GM18502 (cell line): Measurements from ENCODE around the gene CALM3.
A peak's percentile ranks its signal among the peaks of the same experiment; 100 is the strongest.

Source experiments
- ATAC-seq: cut with Tn5 transposase; IDR thresholded peaks from one replicate; pipeline ENCODE4 v1.9.1; 2021; ENCODE audit warnings: mild to moderate bottlenecking; ENCODE audit not compliant: unreplicated experiment, poor library complexity

The CALM3 gene

GRCh38 chr19:46634045-46634655 is 33.0 kb downstream of the CALM3 start:
- peak; percentile 41 for ATAC-seq

GRCh38 chr19:46634656-46635218 is 33.6 kb downstream of the CALM3 start:
- ATAC-seq = no peak

DNA sequence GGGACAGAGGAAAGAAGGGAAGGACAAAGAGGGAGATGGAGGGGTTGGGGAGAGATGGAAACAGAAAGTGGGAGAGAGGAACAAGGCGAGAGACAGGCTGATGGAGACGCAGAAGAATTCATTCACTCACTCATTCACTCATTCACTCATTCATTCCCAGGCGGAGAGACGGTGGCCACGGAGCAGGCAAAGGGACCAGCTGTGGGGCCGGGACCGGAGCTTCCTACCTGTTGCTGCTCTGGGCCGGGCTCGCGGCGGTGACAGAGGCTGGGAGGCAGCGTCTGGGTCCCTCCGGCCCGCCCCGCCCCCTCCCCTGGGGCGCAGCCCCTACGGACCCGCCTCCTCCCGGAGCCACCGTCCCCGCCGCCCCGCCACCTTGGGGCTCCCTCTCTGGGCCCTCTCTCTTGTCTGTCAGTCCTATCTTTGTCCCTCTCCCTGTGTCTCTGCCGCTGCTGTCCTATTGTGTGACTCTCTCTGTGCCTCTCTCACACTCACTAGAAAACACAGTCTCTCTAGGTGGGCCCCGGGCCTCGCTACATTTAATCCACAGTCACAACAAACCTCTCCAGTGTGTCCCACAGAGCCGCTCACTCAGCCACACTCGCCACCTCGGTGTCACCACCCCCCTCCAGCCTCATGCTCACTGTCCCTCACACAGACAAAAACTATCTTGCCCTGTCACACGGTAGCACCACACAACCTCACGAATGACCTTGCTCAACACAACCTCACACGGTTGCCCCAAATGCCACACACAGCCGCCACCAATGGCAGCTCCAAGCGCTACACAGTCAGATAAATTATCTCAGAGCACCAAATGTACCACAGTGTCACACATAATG is 35.0 kb downstream of the CALM3 start, which contains the start of gene GNG8:
Gene GNG8 (minus strand): TSS at position 283 of the 842 bp plus-strand sequence. CDS start 1,520 bp downstream, outside the sequence.
- ATAC-seq = no peak

GRCh38 chr19:46637224-46637623 is 36.1 kb downstream of the CALM3 start:
- ATAC-seq = no peak

DNA sequence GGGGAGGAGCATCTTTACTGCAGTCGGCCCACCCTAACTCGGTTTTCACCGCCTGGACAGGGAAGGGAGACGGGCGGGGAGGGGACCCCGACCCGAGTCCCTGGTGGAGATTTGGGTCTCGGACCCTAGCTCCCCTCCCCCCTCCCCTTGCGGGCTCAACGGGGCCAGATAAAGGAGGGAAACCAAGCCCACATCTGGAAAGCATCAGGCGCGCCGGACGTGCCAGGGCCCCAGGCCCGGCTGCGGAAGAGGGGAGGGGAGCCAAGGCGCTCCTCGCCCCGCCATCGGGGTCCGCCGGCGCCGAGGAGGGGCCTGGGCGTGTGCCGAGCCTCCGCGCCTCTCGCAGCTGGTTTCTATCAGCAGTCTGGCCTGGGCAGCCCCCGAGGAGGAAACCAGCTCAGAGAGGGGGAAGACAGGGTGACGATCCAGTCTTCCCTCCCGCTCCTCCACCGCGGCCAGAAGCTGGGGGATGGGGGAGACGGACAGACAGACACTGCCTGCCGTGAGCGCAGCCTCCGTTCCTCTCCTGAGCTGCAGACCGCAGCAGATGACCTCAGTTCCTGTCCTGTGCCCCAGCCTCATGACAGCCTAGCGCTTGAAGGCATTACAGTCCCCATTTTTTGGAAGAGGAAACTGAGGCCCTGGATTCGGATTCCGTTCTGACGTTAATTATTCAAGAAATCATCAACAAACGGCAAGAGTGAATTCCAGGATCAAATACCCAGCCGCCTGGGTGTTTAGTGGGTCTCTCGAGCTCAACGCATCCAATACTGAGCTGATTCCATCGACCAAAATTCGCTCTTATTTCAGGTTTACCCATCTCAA is 38.4 kb downstream of the CALM3 start:
- no peak for ATAC-seq

- ATAC-seq = no peak
Measured at GRCh38 chr19:46640656-46641055, 39.5 kb downstream of the CALM3 start.

DNA sequence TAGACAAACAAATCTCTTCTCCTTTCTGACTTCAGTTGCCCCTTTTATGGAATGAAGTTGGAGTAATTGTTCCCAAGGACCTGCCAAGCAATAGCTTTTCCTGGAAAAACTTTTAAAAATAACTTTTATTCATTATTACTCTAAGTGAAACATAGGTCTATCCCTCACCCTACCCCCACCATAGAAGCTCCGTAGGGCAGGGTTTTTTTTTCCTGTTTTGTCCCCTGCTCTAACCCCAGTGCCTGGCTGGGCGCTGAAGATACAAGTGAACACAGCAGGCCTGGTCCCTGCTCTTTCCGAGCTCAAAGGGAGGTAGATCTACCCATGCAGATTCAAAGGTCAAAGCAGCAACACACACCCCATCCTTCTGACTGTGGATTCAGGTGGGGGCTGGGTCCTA is 43.6 kb downstream of the CALM3 start:
- ATAC-seq = no peak

GRCh38 chr19:46646402-46646801 is 45.3 kb downstream of the CALM3 start:
- no peak for ATAC-seq

DNA sequence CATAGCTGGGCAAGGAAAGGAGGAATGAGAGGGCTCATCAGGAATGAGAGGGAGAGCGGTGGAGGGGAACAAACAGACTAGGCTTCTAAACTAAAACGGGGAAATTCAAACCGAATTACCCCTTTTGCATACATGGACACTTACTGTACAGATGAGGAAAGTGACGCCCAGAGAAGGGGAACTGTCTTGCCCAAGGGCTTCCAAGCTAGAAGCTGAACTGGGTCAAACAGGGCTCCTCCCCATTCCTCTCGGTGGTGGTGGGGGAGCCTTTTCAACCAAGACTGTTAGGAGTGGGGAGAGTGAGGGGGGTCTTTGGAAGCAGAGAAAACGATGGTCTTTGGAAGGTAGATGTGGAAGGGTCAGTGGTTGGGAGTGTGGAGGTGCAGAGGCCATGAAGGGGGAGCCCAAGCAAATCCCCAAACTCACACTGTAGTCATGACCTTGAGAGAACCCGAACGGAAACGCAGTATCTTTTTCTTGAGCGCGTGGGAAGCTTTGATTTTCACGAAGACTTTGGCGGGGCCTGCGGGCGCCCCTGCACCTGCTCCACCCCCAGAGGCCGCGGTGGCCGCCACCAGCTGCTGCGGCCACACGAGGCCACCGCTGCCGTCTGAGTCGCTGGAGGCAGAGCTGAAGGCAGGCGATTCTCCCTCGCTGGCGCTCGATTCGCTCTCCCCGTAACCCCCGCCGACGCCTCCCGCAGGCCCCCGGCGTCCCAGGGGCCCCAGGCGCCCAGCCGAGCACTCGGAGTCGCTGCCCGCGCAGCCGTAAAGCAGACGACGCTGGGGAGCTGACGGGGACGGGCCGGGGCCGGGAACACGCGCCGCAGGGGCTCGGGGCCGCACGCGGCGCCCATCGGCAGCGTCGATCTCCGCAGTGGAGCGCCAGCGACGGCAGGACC is 47.2 kb downstream of the CALM3 start:
- no peak for ATAC-seq

DNA sequence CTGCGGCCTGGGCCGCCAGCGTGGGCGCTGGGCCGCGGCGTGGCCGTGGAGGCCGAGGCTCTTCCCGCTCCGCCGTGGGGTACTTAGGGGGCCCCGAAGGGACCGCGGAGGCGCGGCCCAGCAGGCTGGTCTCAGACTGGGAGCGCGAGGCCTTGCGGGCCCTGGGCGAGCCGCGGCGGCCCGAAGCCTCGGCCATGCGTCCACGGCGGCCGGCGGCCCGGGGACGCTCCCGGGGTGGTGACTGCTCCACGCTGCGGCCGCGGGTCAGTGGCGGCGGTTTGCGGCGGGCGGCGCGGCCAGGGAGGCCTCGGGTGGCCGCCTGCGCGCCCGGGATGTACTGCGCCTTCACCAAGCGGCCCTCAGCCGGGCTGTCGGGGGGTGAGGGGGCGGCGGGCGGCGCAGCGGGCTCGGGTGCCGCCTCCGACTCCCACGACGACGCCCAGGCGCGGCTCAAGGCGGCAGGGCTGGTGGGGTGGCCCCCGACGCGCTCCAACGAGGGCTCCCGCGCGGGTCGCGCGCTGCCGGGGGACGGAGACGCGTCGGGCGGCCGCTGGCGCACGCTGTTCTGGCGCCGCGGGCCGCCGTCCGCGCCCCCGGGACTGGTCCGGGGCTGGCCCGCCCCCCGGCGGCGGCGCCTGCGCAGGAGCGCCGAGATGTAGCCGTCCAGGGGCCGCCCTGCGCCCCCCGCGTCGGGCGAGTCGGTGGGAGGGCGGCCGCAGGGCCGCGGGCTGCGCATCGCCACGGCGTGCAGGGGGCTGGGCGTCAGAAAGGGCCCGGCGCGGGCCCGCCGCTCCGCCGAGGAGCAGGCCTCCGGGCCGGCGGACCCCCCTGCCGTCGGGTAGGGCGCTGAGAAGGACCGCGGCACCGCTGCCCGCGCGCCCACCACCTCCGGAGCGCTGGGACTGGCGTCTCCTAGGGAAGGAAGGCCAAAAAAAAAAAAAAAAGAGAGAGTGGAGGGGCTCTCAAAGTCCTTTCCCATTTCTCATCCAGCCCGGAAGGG is 48.1 kb downstream of the CALM3 start:
- no peak for ATAC-seq

- no peak for ATAC-seq
Measured at GRCh38 chr19:46650445-46650844, 49.3 kb downstream of the CALM3 start.

DNA sequence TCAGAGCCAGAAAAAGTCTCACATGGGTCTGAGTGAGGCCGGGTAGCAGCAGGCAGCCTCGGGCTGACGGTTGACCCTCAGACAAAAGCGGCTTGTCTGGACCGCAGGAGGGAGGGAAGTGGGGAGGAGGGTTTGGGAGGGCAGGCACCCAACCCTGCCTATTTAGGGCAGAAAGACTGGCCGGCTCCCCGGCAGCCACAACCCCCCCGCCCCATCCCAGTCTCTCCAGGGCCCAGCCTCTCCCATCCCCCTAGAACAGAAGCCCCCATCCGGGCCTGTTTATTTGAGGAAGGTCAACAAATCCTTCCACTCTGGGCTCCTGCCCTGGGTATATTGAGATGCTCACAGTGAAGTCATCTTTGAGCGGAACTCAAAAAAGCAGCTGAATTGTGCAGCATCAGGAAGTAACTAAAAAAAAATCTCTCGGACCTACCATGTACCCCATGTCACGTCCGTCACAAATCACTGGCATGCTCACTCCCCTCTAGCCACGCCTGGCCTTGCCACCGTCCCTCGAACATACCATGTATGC is 53.6 kb downstream of the CALM3 start:
- ATAC-seq = no peak

GRCh38 chr19:46656541-46656940 is 55.4 kb downstream of the CALM3 start:
- ATAC-seq = no peak

DNA sequence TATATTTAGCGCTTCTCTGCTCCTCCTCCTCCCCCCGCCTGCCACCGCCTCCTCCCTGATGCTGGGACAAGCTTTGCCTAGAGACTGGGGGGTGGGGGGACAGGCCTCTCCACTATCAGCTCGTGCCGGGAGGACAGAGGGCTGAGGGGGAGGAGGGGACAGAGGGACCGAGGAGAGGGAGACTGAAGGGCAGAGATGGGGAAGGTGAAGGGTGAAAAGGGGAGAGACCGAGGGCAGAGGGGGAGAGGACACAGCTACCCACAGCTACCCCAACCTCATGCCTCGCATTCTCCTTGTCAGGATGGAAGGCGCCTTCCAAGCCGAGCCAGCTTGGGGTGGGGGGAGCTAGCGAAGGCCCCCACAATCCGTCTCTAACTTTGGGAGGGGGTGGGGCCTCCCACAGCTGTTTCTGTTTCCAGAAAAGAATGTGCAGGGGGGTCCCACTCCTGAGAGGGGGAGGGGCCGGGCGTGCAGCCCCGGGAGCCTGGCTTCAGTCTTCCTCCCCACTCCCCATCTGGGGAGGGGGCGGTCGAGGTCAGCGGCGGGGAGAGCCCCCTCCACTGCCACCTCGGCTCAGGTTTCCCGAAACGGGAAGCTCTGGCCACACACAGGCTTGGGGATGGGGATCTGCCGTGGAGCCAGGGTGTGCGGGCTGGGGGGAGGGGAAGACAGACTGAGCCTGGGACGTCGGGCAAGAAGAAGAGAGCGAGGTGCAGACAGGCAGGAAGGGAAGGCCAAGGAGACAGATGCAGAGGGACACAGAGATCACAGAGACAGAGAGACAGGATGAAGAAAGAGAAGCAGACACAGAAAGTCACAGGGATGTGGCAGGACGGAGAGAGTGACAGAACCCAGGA is 58.2 kb downstream of the CALM3 start:
- no peak for ATAC-seq

DNA sequence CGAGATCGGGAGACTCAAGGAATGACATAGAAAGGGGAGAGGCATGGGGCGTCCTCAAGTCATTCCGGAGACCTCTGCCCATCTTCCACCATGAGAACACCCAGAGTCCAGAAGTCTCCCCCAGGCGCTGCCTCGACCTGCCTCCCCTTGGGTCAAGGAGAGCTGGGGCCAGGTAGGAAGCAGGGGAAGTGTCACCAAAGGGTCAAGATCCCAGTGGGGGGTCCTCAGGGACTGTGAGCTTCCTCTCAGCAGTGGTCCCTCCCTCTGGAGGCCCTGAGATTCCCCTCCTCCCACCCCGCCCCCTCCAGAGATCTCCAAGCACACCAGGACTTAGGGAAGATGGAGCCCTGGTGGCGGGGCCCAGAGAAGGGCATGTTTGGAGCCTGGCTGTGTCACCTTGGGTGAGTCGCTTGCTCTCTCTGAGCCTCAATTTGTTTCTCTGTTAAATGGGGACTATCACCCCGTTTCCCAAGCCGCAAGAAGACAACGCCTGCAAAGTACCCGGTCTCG is 58.9 kb downstream of the CALM3 start:
- ATAC-seq = no peak
